GM21423 (cell line): ENCODE data around the gene DEDD2.

ENCODE experiments used
- ATAC-seq: cut with Tn5 transposase; IDR thresholded peaks from one replicate; pipeline ENCODE4 v1.9.1; 2021; ENCODE audit warnings: mild to moderate bottlenecking, moderate library complexity; ENCODE audit not compliant: unreplicated experiment

The DEDD2 gene

DNA sequence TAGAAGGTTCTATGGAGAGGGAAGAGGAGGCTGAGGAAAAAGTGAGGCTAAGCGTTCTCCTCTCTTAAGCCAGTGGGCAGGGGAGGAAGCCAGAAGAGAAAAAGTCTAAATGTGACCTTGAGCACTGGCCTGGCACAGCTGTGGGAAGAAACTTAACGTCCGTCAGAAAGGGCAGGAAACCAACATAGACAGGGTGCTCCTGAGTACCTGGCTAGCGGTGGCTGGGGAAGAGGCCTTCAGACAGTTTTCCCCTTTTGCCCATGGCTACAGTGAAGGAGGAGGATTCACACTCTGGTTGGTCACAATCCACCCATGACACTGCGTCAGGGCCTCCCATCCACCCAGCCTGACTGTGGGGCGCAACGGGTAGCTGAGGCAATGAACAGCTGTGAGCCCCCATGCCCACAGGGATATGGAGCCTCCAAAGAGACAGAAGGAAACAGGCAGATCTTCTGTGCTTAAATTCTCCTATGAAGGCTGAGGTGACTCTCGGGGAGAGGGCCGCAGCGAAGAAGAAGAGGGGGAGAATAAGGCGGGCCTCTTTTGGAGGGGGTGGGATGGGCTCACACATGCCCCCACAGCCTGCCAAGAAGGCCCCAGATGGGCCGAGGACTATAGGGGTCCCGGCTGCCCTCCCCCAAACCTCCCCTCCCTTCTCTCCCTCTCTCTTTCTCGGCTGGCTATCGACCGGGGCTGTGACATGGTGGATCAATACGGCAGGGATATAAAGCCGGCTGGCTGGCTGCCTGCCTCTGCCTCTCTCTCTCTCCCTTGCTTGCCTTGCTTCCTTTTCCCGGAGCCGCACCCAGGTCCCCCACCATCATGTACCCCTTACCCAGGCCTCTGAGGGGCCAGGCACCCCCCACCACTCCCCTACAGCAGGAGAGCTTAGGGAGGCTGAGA is 65.4 kb downstream of the DEDD2 start:
- ATAC-seq = no peak

DNA sequence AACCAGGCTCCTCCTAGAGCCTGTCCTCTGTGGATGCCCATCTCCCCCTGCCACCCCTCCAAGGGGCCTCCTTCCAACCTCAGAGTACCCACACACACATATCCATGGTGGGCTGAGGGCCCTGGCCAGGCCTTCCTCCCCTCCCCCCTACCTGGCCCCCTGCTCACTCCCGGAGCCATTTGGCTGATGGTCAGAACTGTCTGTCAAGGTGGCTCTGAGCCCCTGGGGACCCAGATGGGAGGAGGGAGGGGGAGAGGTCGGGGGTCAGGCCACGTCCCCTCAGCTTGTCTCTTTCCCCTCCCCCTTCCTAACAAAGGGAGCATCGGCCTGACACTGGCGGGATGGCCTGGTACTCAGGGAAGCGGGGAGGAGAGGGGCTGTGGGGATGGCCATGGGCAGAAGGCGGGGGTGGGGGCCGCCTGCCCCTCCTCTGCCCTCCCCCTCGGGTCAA is 66.5 kb downstream of the DEDD2 start:
- no peak for ATAC-seq

DNA sequence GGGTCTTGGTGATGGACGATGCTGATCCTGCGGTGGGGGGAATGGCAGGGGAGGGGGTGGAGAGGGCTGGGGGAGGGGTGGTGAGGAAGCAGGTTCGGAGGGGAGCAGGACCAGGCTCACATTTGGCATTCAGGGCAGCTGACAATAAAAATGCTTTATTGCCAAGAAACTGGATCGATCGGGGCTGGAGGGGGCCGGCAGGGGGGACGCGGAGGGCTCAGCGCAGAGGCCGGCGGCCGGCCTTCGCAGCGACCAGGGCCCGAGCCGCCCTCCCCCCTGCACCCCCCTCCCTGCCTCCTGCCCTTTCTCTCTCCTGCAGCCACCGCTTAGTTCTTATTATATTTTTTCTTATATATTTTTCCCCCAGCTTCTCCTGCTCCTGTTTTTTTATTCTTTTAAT is 67.1 kb downstream of the DEDD2 start:
- no peak for ATAC-seq

DNA sequence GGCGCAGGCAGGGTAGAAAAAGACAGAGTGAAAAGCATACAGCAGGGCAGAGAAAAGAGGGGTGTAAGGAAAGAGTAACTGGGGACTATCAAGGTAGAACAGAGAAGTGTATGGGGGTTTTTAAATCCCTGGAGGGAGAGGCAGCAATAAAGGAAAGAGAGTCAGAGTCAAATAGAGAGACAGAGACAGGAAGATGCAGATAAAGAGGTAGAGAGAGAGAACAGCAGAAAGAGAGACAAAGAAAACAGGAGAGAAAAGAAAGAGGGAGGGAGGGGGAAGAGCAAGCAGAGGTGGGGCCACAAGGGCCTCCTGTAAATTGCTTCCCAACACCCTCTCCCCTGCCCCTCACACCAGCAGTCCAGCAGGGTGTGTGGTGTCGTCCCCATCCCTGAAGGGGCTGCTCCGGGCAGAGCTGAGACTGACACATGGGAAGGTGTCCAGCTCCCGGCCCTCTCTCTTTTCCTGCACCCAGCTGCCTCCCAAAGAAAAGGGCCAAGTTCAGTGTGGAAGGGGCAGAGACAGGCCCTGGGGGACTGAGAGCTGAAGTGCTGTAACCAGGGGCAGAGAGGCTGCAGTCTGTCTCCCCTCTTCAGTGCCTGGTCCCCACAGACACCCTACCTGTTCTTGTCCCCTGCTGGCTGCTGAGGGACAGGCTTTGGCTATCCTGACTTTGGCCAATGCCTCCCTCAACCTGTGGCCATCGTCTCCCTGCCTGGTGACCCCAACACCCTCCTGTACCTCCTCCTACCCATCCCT is 67.9 kb downstream of the DEDD2 start:
- no peak for ATAC-seq
